SK-N-SH (cell line): ENCODE data around the gene SMC1B. TPM values are rescaled to one million over a fixed set of nuclear protein-coding genes. Genes with fewer than 3 reads are reported as not detected.

Experiments used
- CTCF ChIA-PET: fragments of 300-600, 350-600 bp; formaldehyde crosslinking; extraction: SDS; loops from one replicate; lab custom pipeline; 2021; lab: Yijun Ruan, JAX
- POLR2A ChIA-PET: fragments of 350-600 bp; sonication (Branson Sonifier 250); formaldehyde crosslinking; extraction: SDS; loops from one replicate; lab custom pipeline; 2020; ENCODE audit warnings: antibody characterized with exemption, inconsistent platforms; lab: Yijun Ruan, JAX
- DNase-seq: peaks from one replicate; pipeline ENCODE4 v3.0.0; 2012
- H2AFZ ChIP-seq: fragments of 200-600 bp; sonication (generic); 2 replicates; pipeline ENCODE4 v1.8.1; 2016; ENCODE audit warnings: antibody characterized with exemption, mild to moderate bottlenecking, low read depth
- H3F3A ChIP-seq: fragments of 200-600 bp; sonication (generic); replicated peaks from 2 replicates; pipeline ENCODE3; 2016; ENCODE audit warnings: antibody characterized with exemption, mild to moderate bottlenecking; ENCODE audit not compliant: insufficient read depth
- H3K27ac ChIP-seq, 2 experiments: fragments of 200-500 bp in 1 of 2; fragments of 200-600 bp in 1 of 2; sonication (Bioruptor generic) in 1 of 2; sonication (generic), shearing (Covaris generic) in 1 of 2; 2 replicates each; pipeline versions ENCODE4 v1.5.1 to v1.6.1; 2014 to 2016; ENCODE audit warnings: low read depth in 2 of 2, inconsistent platforms in 1 of 2, low read length in 1 of 2, mild to moderate bottlenecking in 1 of 2, mixed read lengths in 1 of 2
- H3K27me3 ChIP-seq: fragments of 200-600 bp; sonication (generic), shearing (Covaris generic); 2 replicates; pipeline ENCODE4 v1.6.1; 2016; ENCODE audit warnings: mixed run types; ENCODE audit not compliant: insufficient read depth
- H3K36me3 ChIP-seq, 2 experiments: fragments of 200-500 bp in 1 of 2; fragments of 200-600 bp in 1 of 2; sonication (Bioruptor generic) in 1 of 2; sonication (generic) in 1 of 2; replicated peaks in 1 of 2; 2 replicates each; pipeline versions ENCODE3 to v1.5.1; 2014 to 2016; ENCODE audit warnings: low read length in 1 of 2, mild to moderate bottlenecking in 1 of 2; ENCODE audit not compliant: insufficient read depth in 2 of 2, control insufficient read depth in 1 of 2
- H3K4me1 ChIP-seq, 2 experiments: fragments of 200-500 bp in 1 of 2; fragments of 200-600 bp in 1 of 2; sonication (Bioruptor generic) in 1 of 2; sonication (generic), shearing (Covaris generic) in 1 of 2; 2 replicates each; pipeline versions ENCODE4 v1.5.1 to v1.6.1; 2014 to 2016; ENCODE audit warnings: low read depth in 1 of 2, low read length in 1 of 2, mixed run types in 1 of 2; ENCODE audit not compliant: insufficient read depth in 2 of 2, control insufficient read depth in 1 of 2
- H3K4me2 ChIP-seq: fragments of 200-600 bp; sonication (generic), shearing (Covaris generic); 2 replicates; pipeline ENCODE4 v1.6.1; 2017; ENCODE audit warnings: mixed run types
- H3K4me3 ChIP-seq, 2 experiments: fragments of 200-500 bp in 1 of 2; fragments of 200-600 bp in 1 of 2; sonication (Bioruptor generic) in 1 of 2; sonication (generic), shearing (Covaris generic) in 1 of 2; 2 replicates each; pipeline versions ENCODE4 v1.5.1 to v1.8.1; 2014 to 2016; ENCODE audit warnings: low read depth in 2 of 2, inconsistent platforms in 1 of 2, low read length in 1 of 2, mild to moderate bottlenecking in 1 of 2, mixed read lengths in 1 of 2, moderate library complexity in 1 of 2
- H3K79me2 ChIP-seq: fragments of 200-600 bp; sonication (generic); 2 replicates; pipeline ENCODE4 v1.8.1; 2017; ENCODE audit warnings: mild to moderate bottlenecking; ENCODE audit not compliant: insufficient read depth
- H3K9ac ChIP-seq: fragments of 200-600 bp; sonication (generic); 2 replicates; pipeline ENCODE4 v1.6.1; 2017; ENCODE audit warnings: mixed run types
- H3K9me2 ChIP-seq: fragments of 200-600 bp; sonication (generic); 2 replicates; pipeline ENCODE4 v1.6.1; 2017; ENCODE audit warnings: mixed run types
- H3K9me3 ChIP-seq: fragments of 200-600 bp; sonication (generic); 2 replicates; pipeline ENCODE4 v1.6.1; 2017; ENCODE audit warnings: mixed run types, mild to moderate bottlenecking, moderate library complexity
- H4K20me1 ChIP-seq: fragments of 200-600 bp; sonication (generic); 2 replicates; pipeline ENCODE4 v1.6.1; 2017; ENCODE audit warnings: mild to moderate bottlenecking, mixed run types; ENCODE audit not compliant: insufficient read depth
- CHD2 ChIP-seq: fragments of 150-350 bp; IDR thresholded peaks from 2 replicates; pipeline ENCODE4 v1.6.1; 2018; ENCODE audit warnings: low read length; ENCODE audit not compliant: partially characterized antibody
- ELF1 ChIP-seq: IDR thresholded peaks from 2 replicates; pipeline ENCODE4 v1.4.0; 2012
- EP300 ChIP-seq, 2 experiments: IDR thresholded peaks; 2 replicates each; pipeline versions ENCODE4 v1.4.0 to v1.6.1; 2012; ENCODE audit warnings: borderline replicate concordance in 1 of 2, low read depth in 1 of 2, low read length in 1 of 2
- FOXJ3 ChIP-seq: sonication (generic); formaldehyde crosslinking; IDR thresholded peaks from 2 replicates; pipeline ENCODE4 v1.5.1; 2020; ENCODE audit warnings: mild to moderate bottlenecking, missing genetic modification reagents
- GABPA ChIP-seq: IDR thresholded peaks from 2 replicates; pipeline ENCODE4 v1.4.0; 2012; ENCODE audit warnings: low read depth, mild to moderate bottlenecking
- GATA2 ChIP-seq: sonication (generic); formaldehyde crosslinking; IDR thresholded peaks from 2 replicates; pipeline ENCODE4 v1.5.0; 2020; ENCODE audit warnings: mild to moderate bottlenecking, missing genetic modification reagents
- MXI1 ChIP-seq: IDR thresholded peaks from 2 replicates; pipeline ENCODE4 v1.6.1; 2012; ENCODE audit warnings: mild to moderate bottlenecking, low read depth, low read length, improper control_type of control experiment
- RAD21 ChIP-seq: IDR thresholded peaks from 2 replicates; pipeline ENCODE4 v1.6.1; 2012; ENCODE audit warnings: mild to moderate bottlenecking, low read length
- RCOR1 ChIP-seq: fragments of 150-350 bp; IDR thresholded peaks from 2 replicates; pipeline ENCODE4 v1.6.1; 2017; ENCODE audit warnings: antibody characterized with exemption, low read length
- SMC3 ChIP-seq: IDR thresholded peaks from 2 replicates; pipeline ENCODE4 v1.6.1; 2012; ENCODE audit warnings: low read depth, low read length, improper control_type of control experiment
- TCF12 ChIP-seq: IDR thresholded peaks from 2 replicates; pipeline ENCODE4 v1.4.0; 2012
- WGBS: methylation state at CpG from one replicate; pipeline ENCODE4 v1.1.6; 2017; ENCODE audit warnings: low lambda C conversion rate; 5-methylcytosine and 5-hydroxymethylcytosine counted together
- polyA plus RNA-seq, 3 experiments: library from polyadenylated mRNA; depleted of rRNA; stranded (reverse); fragments of >200 nt; gene quantifications; 2 replicates each; pipeline ENCODE4 v1.2.3, GENCODE V29; 2012
- TF ChIP-seq, protein P1 (sequence below): IDR thresholded peaks from 2 replicates; pipeline ENCODE4 v1.6.1; 2012; ENCODE audit warnings: mild to moderate bottlenecking, low read depth, low read length, moderate library complexity

The SMC1B gene
- polyA plus RNA-seq, 1 of the 3 experiments (the other 2 are of a cell fraction) = not detected

DNA sequence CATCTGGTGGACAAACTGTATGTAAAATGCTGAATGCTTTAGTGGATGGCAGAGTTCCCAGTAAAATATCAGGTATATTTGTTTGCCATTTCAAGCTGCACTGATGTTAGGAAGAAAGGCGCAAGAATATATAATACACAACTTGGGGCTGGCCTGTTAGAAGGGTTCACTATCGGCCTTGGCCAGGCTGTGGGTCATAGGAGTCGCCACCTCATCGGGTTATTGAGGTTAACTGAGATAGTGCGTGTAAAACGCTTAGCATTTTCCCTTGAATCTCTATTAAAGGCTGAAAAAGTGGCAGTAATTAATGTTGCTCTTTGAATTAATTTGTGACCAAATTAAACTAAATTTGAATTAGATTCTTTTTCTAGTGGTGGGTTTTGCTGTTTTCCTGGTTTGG is 98.6 kb downstream of the SMC1B start:
- POLR2A ChIA-PET = interaction anchor here (0.8 kb wide), 1 partner anchor 10 kb away, joined by 3 read pairs; no protein-coding TSS in a partner anchor
- Histone ChIP-seq H2AFZ (no peak overlapping the region), H3K27me3 (no peaks in the 10 kb centered on the region), H3K9ac (no peak overlapping the region), H3K79me2 (peaks cover 62% of the 10 kb centered on the region), H3K4me2 (no peak overlapping the region)
- 97% methylated on average over 6 of the region's 6 CpGs for WGBS
- CTCF ChIA-PET = interaction anchor here (0.9 to 1.2 kb wide), 2 partner anchors 122 to 239 kb away, joined by 3 to 4 read pairs; no protein-coding TSS in a partner anchor
- TF ChIP-seq TCF12 = no peak
- TF ChIP-seq, all 33 proteins: peak for 0
- Histone ChIP-seq H3K36me3 (no peaks in the 10 kb centered on the region), H3K4me1 (peaks cover 16 to 68% of the 10 kb centered on the region in 2 experiments), H3F3A (peaks cover 6% of the 10 kb centered on the region), H4K20me1 (no peaks in the 10 kb centered on the region), H3K9me3 (no peaks in the 10 kb centered on the region), H3K4me3 (no peak overlapping the region), H3K9me2 (no peaks in the 10 kb centered on the region), H3K27ac (peak overlapping the region in 1 of 2 experiments; percentile 94; a peak in 2 of 4 replicates)
- no peak for DNase-seq

DNA sequence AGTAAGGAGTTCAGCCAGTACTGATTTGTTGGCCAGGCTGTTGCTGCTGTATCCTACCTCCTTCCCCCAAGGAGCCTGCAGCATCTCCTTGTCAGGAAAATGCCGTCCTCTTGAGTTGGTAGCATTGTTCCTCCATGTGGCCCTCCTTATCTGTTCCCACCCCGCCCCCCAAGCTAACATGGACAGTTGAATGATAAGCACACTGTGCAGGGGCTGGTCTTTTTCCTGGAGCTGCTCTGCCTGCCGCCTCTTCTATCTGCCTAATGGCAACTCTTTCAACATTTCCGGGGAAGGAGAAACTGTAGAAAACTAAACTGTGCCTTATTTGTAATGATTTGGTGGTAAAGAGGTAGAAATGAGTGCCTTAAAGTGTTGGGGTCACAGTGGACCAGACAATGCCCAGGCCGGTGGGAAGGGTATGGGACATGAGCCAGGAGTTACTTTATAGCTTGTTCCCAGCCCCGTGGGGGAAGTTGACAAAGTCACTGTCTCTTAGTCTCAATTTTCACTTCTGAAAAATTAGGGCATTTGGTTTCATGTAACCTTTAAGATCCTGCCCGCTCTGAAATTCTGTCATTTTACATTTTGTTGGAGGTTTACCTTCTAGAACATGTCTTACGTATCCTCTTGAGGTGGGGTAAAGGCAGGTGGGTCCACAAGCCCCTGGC is 99.2 kb downstream of the SMC1B start:
- Histone ChIP-seq H3K9ac (no peak overlapping the region), H3K27ac (peak overlapping the region in 1 of 2 experiments; percentile 94; a peak in 2 of 4 replicates), H3K79me2 (peaks cover 56% of the 10 kb centered on the region), H3K4me2 (no peak overlapping the region)
- TF ChIP-seq RAD21 (peak; percentile 18; the same call in 1 of the 2 replicates), FOXJ3 (CRISPR knock-in tag) (peak; percentile 25; the same call in 1 of the 2 replicates), CHD2 (peak; percentile 53), ELF1 (no peak), MXI1 (peak; percentile 78), GATA2 (CRISPR knock-in tag) (peak; percentile 81), SMC3 (no peak), GABPA (no peak), RCOR1 (no peak), EP300 (IDR thresholded peaks at IDR 0.05; ENCODE audit: borderline replicate concordance in 1 of 2, low read depth in 1 of 2, low read length in 1 of 2) (peak in 1 of 2 experiments; percentile 41; a peak in 1 of 4 replicates)
- TF ChIP-seq, protein P1, sequence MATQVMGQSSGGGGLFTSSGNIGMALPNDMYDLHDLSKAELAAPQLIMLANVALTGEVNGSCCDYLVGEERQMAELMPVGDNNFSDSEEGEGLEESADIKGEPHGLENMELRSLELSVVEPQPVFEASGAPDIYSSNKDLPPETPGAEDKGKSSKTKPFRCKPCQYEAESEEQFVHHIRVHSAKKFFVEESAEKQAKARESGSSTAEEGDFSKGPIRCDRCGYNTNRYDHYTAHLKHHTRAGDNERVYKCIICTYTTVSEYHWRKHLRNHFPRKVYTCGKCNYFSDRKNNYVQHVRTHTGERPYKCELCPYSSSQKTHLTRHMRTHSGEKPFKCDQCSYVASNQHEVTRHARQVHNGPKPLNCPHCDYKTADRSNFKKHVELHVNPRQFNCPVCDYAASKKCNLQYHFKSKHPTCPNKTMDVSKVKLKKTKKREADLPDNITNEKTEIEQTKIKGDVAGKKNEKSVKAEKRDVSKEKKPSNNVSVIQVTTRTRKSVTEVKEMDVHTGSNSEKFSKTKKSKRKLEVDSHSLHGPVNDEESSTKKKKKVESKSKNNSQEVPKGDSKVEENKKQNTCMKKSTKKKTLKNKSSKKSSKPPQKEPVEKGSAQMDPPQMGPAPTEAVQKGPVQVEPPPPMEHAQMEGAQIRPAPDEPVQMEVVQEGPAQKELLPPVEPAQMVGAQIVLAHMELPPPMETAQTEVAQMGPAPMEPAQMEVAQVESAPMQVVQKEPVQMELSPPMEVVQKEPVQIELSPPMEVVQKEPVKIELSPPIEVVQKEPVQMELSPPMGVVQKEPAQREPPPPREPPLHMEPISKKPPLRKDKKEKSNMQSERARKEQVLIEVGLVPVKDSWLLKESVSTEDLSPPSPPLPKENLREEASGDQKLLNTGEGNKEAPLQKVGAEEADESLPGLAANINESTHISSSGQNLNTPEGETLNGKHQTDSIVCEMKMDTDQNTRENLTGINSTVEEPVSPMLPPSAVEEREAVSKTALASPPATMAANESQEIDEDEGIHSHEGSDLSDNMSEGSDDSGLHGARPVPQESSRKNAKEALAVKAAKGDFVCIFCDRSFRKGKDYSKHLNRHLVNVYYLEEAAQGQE = no peak
- TF ChIP-seq, all 33 proteins: peak for 6
- peaks cover 13 to 66% of the 10 kb centered on the region in 2 experiments for H3K4me1 ChIP-seq
- no peak overlapping the region; a peak in 1 of 4 replicates for H3K4me3 ChIP-seq
- H3K9me2 ChIP-seq = no peaks in the 10 kb centered on the region
- ChIA-PET CTCF (interaction anchor here (0.9 to 1.4 kb wide), 3 partner anchors 17 to 240 kb away, joined by 3 to 4 read pairs (median 3); no protein-coding TSS in a partner anchor), POLR2A (interaction anchor here (0.8 kb wide), 1 partner anchor 10 kb away, joined by 3 read pairs; no protein-coding TSS in a partner anchor)
- WGBS = 54% methylated on average over 8 of the region's 8 CpGs
- no peak overlapping the region for H2AFZ ChIP-seq
- H3K36me3 ChIP-seq = no peaks in the 10 kb centered on the region
- H3K9me3 ChIP-seq = no peaks in the 10 kb centered on the region
- H3K27me3 ChIP-seq = no peaks in the 10 kb centered on the region
- H4K20me1 ChIP-seq = no peaks in the 10 kb centered on the region
- peaks cover 6% of the 10 kb centered on the region for H3F3A ChIP-seq
- DNase-seq = peak; percentile 79
